ENCODE measurements around the gene GRIK4.

Gene GRIK4

GRCh38 chr11:120937501-120937900 lies 426.0 kb downstream of the GRIK4 start:
- DNase-seq = no peak
- in situ Hi-C loops (cut with HindIII; ENCODE audit: low pct_ligation_motif_present, low pct_unique_long_range_greater_than_20kb, low sequenced_read_pairs) = no loop called here

GRCh38 chr11:120938260-120938659 lies 426.7 kb downstream of the GRIK4 start:
- in situ Hi-C loops (cut with HindIII; ENCODE audit: low pct_ligation_motif_present, low pct_unique_long_range_greater_than_20kb, low sequenced_read_pairs) = no loop called here

GRCh38 chr11:120940160-120940848 lies 428.8 kb downstream of the GRIK4 start:
- no peak for DNase-seq
- in situ Hi-C loops (cut with HindIII; ENCODE audit: low pct_ligation_motif_present, low pct_unique_long_range_greater_than_20kb, low sequenced_read_pairs) = no loop called here

More at GRCh38 chr11:120938260-120938659, 426.7 kb downstream of the GRIK4 start:
- no peak for DNase-seq

- in situ Hi-C loops (cut with HindIII; ENCODE audit: low pct_ligation_motif_present, low pct_unique_long_range_greater_than_20kb, low sequenced_read_pairs) = no loop called here
- DNase-seq = no peak
These were observed 429.5 kb downstream of the GRIK4 start for GRCh38 chr11:120941000-120941399.

GRCh38 chr11:120942701-120943100 lies 431.2 kb downstream of the GRIK4 start:
- DNase-seq = no peak
- in situ Hi-C loops (cut with HindIII; ENCODE audit: low pct_ligation_motif_present, low pct_unique_long_range_greater_than_20kb, low sequenced_read_pairs) = no loop called here

GRCh38 chr11:120945042-120945441 lies 433.5 kb downstream of the GRIK4 start:
- in situ Hi-C loops (cut with HindIII; ENCODE audit: low pct_ligation_motif_present, low pct_unique_long_range_greater_than_20kb, low sequenced_read_pairs) = no loop called here
- DNase-seq = no peak

- in situ Hi-C loops (cut with HindIII; ENCODE audit: low pct_ligation_motif_present, low pct_unique_long_range_greater_than_20kb, low sequenced_read_pairs) = no loop called here
- no peak for DNase-seq
These were observed 439.3 kb downstream of the GRIK4 start for GRCh38 chr11:120950880-120951279.

- in situ Hi-C loops (cut with HindIII; ENCODE audit: low pct_ligation_motif_present, low pct_unique_long_range_greater_than_20kb, low sequenced_read_pairs) = no loop called here
- DNase-seq = peak; percentile 77
These were observed 441.2 kb downstream of the GRIK4 start for GRCh38 chr11:120952461-120953434.

- in situ Hi-C loops (cut with HindIII; ENCODE audit: low pct_ligation_motif_present, low pct_unique_long_range_greater_than_20kb, low sequenced_read_pairs) = no loop called here
- DNase-seq = no peak
These were observed 442.8 kb downstream of the GRIK4 start for GRCh38 chr11:120954381-120954780.

- no peak for DNase-seq
- in situ Hi-C loops (cut with HindIII; ENCODE audit: low pct_ligation_motif_present, low pct_unique_long_range_greater_than_20kb, low sequenced_read_pairs) = no loop called here
These were observed 445.4 kb downstream of the GRIK4 start for GRCh38 chr11:120956710-120957495.

GRCh38 chr11:120958185-120958584 lies 446.6 kb downstream of the GRIK4 start:
- no peak for DNase-seq
- in situ Hi-C loops (cut with HindIII; ENCODE audit: low pct_ligation_motif_present, low pct_unique_long_range_greater_than_20kb, low sequenced_read_pairs) = no loop called here

- in situ Hi-C loops (cut with HindIII; ENCODE audit: low pct_ligation_motif_present, low pct_unique_long_range_greater_than_20kb, low sequenced_read_pairs) = no loop called here
- DNase-seq = no peak
These were observed 447.6 kb downstream of the GRIK4 start for GRCh38 chr11:120959189-120959588.

- DNase-seq = no peak
- in situ Hi-C loops (cut with HindIII; ENCODE audit: low pct_ligation_motif_present, low pct_unique_long_range_greater_than_20kb, low sequenced_read_pairs) = no loop called here
These were observed 453.3 kb downstream of the GRIK4 start for GRCh38 chr11:120964857-120965256.

GRCh38 chr11:120966840-120967239 lies 455.3 kb downstream of the GRIK4 start:
- in situ Hi-C loops (cut with HindIII; ENCODE audit: low pct_ligation_motif_present, low pct_unique_long_range_greater_than_20kb, low sequenced_read_pairs) = no loop called here
- no peak for DNase-seq

- in situ Hi-C loops (cut with HindIII; ENCODE audit: low pct_ligation_motif_present, low pct_unique_long_range_greater_than_20kb, low sequenced_read_pairs) = no loop called here
- DNase-seq = no peak
These were observed 458.4 kb downstream of the GRIK4 start for GRCh38 chr11:120969993-120970392.

- DNase-seq = no peak
- in situ Hi-C loops (cut with HindIII; ENCODE audit: low pct_ligation_motif_present, low pct_unique_long_range_greater_than_20kb, low sequenced_read_pairs) = no loop called here
These were observed 460.3 kb downstream of the GRIK4 start for GRCh38 chr11:120971825-120972224.

- no peak for DNase-seq
- in situ Hi-C loops (cut with HindIII; ENCODE audit: low pct_ligation_motif_present, low pct_unique_long_range_greater_than_20kb, low sequenced_read_pairs) = no loop called here
These were observed 461.1 kb downstream of the GRIK4 start for GRCh38 chr11:120972621-120973020.

GRCh38 chr11:120973501-120973900 lies 462.0 kb downstream of the GRIK4 start:
- in situ Hi-C loops (cut with HindIII; ENCODE audit: low pct_ligation_motif_present, low pct_unique_long_range_greater_than_20kb, low sequenced_read_pairs) = no loop called here
- DNase-seq = no peak

GRCh38 chr11:120974466-120974865 lies 462.9 kb downstream of the GRIK4 start:
- in situ Hi-C loops (cut with HindIII; ENCODE audit: low pct_ligation_motif_present, low pct_unique_long_range_greater_than_20kb, low sequenced_read_pairs) = no loop called here
- no peak for DNase-seq

Measured in ACHN (cell line).